Fibroblast of gingiva (primary cell): ENCODE results near the gene KRT6B.
"Not testable (repeated sequence)": the region's sequence is repeated elsewhere in the genome, so short reads cannot be mapped to it uniquely, and the experiment has no call there.

Experiments used
- DNase-seq: peaks from one replicate; pipeline ENCODE4 v3.0.0-alpha.2; 2011; ENCODE audit warnings: low read depth

KRT6B gene

DNA sequence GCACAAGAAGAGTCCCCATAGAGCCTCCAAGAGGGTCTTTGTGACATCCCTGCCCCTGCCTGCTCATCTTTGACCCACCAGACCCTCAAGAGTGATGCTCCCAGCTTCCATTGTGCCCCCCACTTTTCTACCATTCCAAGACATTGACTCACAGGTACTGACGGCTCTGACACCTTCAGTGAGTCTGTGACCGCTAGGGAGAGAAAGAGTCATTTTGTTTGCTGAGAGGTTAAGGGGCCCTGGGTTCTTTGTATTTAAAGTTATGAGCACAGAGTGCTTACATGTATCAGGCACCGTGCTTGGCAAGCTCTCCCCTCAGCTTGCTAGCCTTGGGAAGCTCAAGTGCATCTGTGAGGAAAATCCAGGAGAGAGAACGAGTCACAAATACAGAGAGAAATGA lies 38.7 kb downstream of the KRT6B start:
- DNase-seq: no peak

DNA sequence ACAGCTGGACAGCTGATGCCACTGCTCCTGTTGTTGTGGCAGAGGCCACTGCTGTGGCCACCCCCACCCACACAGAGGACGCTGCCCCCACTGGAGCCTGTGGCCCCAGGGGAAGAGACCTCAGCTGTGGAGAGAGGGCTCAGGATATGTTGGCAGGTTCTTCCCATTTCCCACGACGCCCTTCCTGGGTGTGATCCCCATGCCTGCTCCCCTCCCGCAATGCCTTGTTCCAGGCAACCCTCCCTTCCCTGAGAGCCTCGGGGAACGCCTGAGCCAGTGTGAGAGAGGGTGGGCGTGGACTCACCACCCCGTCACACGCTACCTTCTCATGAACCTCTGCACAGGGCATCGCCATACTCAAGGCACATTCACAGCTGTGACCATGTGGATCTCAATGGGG lies 40.1 kb downstream of the KRT6B start:
- no peak for DNase-seq

GRCh38 chr12:52410589-52411248 lies 41.2 kb downstream of the KRT6B start:
- DNase-seq: not testable (repeated sequence)

DNA sequence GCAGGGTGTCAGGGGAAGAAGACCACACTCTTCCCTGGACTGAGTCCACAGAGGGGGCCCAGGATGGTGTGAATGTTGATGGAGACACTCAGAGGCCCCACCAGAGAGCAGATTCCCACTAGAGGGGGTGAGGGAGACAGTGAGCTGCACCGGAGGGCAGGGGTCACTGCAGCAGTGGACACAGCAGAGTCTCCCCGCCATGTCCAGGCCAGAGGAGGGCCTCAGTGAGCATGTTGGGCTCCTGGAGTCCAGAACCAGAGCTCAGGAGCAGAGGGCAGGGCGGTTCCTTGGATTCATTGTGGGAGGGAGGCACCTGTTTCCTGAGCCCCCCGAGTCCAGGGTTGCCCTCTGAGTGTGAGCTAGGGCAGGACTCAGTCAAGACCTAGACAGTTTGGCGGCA lies 44.0 kb downstream of the KRT6B start:
- DNase-seq: no peak

GRCh38 chr12:52405922-52406385 lies 46.0 kb downstream of the KRT6B start, which contains the start of gene KRT82:
Gene KRT82, minus strand, starts transcription at chr12:52406335. Its CDS starts 58 bp downstream, at chr12:52406277.
- DNase-seq: no peak

DNA sequence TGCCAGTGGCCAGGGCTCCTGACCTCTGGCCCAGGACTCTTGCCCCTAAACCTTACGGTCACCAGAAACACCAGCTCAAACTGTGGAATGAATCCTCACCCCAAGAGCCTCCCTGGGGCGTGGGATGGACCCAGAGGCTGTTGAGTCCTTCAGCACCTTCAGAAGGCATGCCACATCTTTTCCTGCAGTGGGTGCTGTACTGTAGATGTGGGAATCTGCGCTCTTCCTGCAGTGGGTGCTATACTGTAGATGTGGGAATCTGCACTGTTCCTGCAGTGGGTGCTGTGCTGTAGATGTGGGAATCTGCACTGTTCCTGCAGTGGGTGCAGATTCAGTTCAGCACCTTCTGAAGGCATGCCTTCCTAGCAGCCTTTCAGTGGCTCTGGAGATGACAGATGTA lies 47.0 kb downstream of the KRT6B start:
- no peak for DNase-seq

- DNase-seq: no peak
Observed at GRCh38 chr12:52403561-52403960, 48.4 kb downstream of the KRT6B start.

- no peak for DNase-seq
Observed at GRCh38 chr12:52402873-52403540, 48.9 kb downstream of the KRT6B start.

DNA sequence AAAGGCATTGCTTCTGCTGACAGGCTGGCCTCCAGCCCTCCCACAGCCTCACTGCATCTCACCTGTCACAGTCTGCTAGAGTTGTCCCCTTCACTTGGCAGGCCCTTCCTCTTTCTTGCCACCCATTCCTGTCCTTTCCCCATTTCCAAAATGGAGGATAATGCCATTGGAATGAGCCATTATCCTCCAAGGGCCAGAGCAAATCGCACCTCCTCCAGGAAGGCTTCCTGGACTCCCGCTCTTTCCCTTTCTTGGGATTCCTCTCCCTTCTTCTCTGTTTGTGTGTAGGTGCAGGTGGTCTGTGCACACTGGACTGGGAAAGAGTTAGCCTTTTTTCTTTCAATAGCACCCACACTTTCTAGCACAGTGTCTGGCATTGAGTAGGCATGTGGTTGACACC lies 49.6 kb downstream of the KRT6B start:
- no peak for DNase-seq

- no peak for DNase-seq
Observed at GRCh38 chr12:52401926-52402325, 50.0 kb downstream of the KRT6B start.

DNA sequence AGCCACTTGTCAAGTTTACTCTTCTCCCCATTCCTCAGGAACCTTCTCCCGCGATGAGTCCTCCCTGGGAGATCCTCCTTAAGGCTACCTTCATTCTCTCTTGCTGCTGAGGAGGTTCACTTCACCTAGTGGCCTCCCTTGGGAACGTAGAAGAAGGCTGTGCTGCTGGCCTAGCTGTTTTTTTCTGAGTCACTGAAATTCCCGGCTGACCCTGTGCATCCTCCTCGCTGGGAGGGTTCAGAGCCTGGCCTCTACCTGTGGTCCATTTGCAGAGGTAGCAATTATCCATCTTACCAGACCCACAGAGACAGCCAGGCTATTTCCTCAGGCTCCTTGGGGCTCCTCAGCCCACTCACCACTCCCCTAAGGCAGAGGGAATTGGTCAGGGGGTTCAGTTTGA lies 50.4 kb downstream of the KRT6B start:
- no peak for DNase-seq

DNA sequence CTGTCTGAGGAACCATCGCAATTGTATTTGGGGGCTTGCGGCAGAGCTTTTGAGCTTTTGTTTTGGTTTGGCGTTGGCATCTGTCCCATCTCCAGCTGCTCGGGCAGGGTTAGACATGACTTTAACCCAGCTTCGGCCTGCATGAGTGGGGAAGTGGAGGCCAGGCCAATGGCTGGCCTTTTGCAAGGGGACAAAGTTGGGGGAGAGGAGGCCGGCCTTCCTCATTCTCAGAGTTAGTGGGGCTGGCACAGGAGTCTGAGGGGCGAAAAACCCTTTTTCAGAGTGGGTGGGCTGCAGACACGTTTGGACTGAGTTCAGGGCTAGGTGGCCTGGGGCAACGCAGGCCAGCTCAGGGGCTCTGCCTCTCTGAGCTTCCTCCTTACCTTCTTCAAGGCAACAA lies 51.0 kb downstream of the KRT6B start:
- DNase-seq: no peak

- no peak for DNase-seq
Observed at GRCh38 chr12:52399756-52400155, 52.2 kb downstream of the KRT6B start.

DNA sequence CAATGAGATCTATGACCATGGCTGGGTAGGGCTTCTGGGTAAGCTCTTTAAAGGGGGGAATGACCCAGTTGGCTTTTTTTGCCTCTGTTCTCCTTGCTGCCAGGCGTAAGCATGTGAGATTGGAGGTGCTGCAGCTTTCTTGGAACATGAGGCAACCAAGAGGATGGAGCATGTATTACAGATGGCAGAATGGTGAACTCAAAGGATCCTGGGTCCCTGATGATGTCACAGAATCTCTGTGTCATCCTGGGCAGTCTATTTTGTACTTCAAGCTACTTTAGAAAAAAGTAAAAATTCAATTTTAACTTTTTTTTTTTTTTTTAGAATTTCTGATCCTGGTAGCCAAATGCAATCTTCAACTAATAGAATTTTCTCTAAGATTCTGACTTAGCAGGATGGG lies 53.8 kb downstream of the KRT6B start:
- DNase-seq: no peak

- DNase-seq: no peak
Observed at GRCh38 chr12:52396656-52397055, 55.3 kb downstream of the KRT6B start.
